Erythroblast (primary cell): ENCODE measurements around the gene SLCO2B1.

Source experiments
- DNase-seq, 2 experiments: peaks; one replicate each; lab custom pipeline; 2025; lab: John Stamatoyannopoulos, UW
- GATA1 ChIP-seq: IDR thresholded peaks from 2 replicates; pipeline ENCODE4 v1.6.1; 2011; ENCODE audit warnings: low read depth, mild to moderate bottlenecking, control low read depth, low read length, moderate library complexity
- POLR2A ChIP-seq: IDR thresholded peaks from 2 replicates; pipeline ENCODE4 v1.6.1; 2011; ENCODE audit warnings: mild to moderate bottlenecking, low read length

Gene SLCO2B1

GRCh38 chr11:75185866-75186265 is 35.0 kb downstream of the SLCO2B1 start:
- TF ChIP-seq GATA1 (no peak), POLR2A (no peak)
- DNase-seq, result no peak

- DNase-seq, result no peak
- TF ChIP-seq GATA1 (no peak), POLR2A (no peak)
Measured at GRCh38 chr11:75186999-75187398, 36.1 kb downstream of the SLCO2B1 start.

- no peak for DNase-seq
- no peak for TF ChIP-seq POLR2A
Measured at GRCh38 chr11:75188671-75189070, 37.8 kb downstream of the SLCO2B1 start.

GRCh38 chr11:75189108-75189507 is 38.2 kb downstream of the SLCO2B1 start:
- DNase-seq, result no peak
- TF ChIP-seq GATA1 (no peak), POLR2A (no peak)

- no peak for TF ChIP-seq POLR2A
- TF ChIP-seq GATA1, result no peak
Measured at GRCh38 chr11:75189911-75190310, 39.0 kb downstream of the SLCO2B1 start.

GRCh38 chr11:75190652-75191329 is 39.9 kb downstream of the SLCO2B1 start:
- no peak for TF ChIP-seq GATA1
- no peak for TF ChIP-seq POLR2A
- DNase-seq, result no peak

More at GRCh38 chr11:75189911-75190310, 39.0 kb downstream of the SLCO2B1 start:
- DNase-seq, result no peak

- no peak for TF ChIP-seq GATA1
- TF ChIP-seq POLR2A, result no peak
- no peak for DNase-seq
Measured at GRCh38 chr11:75191330-75191717, 40.4 kb downstream of the SLCO2B1 start.

GRCh38 chr11:75193271-75193670 is 42.4 kb downstream of the SLCO2B1 start:
- DNase-seq, result no peak
- TF ChIP-seq GATA1, result no peak
- TF ChIP-seq POLR2A, result no peak

GRCh38 chr11:75193711-75194110 is 42.8 kb downstream of the SLCO2B1 start:
- no peak for DNase-seq
- TF ChIP-seq GATA1 (no peak), POLR2A (no peak)

- TF ChIP-seq GATA1, result no peak
- TF ChIP-seq POLR2A, result no peak
- no peak for DNase-seq
Measured at GRCh38 chr11:75194147-75194546, 43.2 kb downstream of the SLCO2B1 start.

GRCh38 chr11:75195167-75195962 is 44.5 kb downstream of the SLCO2B1 start:
- TF ChIP-seq GATA1 (no peak), POLR2A (no peak)
- DNase-seq, result no peak

GRCh38 chr11:75196426-75196825 is 45.5 kb downstream of the SLCO2B1 start:
- no peak for DNase-seq
- no peak for TF ChIP-seq GATA1
- TF ChIP-seq POLR2A, result no peak

- no peak for TF ChIP-seq GATA1
- no peak for TF ChIP-seq POLR2A
- DNase-seq, result no peak
Measured at GRCh38 chr11:75197512-75198277, 46.8 kb downstream of the SLCO2B1 start.

- no peak for TF ChIP-seq GATA1
- no peak for TF ChIP-seq POLR2A
- DNase-seq, result no peak
Measured at GRCh38 chr11:75198278-75198973, 47.5 kb downstream of the SLCO2B1 start.
